GM19468 (cell line): ENCODE results near the gene ARHGEF40.
A peak's percentile ranks its signal among the peaks of the same experiment; 100 is the strongest.

Experiments
- ATAC-seq: cut with Tn5 transposase; IDR thresholded peaks from one replicate; pipeline ENCODE4 v1.9.1; 2021; ENCODE audit warnings: mild to moderate bottlenecking, moderate library complexity, moderate number of reproducible peaks; ENCODE audit not compliant: unreplicated experiment; ENCODE audit errors: extremely low read depth

ARHGEF40 gene

DNA sequence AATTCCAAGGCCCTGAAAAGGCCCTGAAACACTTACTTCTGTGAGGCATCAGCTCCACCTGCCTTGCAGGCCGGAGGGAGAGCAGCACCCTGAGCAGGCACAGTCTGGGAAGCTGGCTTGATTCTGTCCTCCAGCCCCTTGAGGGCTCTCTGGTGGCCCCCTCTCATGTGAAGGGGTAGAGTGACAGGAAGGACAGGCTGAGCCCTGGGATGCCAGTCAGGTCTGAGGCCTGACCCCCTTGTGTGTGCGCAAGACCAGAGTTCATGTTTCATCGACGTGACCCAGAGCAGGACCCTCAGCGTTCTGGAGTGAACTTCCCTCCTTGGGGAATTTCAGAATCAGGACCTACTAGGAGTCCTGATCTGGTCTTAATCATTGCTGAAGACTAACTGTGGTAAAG, 11.2 kb upstream of the ARHGEF40 start:
- ATAC-seq: no peak

DNA sequence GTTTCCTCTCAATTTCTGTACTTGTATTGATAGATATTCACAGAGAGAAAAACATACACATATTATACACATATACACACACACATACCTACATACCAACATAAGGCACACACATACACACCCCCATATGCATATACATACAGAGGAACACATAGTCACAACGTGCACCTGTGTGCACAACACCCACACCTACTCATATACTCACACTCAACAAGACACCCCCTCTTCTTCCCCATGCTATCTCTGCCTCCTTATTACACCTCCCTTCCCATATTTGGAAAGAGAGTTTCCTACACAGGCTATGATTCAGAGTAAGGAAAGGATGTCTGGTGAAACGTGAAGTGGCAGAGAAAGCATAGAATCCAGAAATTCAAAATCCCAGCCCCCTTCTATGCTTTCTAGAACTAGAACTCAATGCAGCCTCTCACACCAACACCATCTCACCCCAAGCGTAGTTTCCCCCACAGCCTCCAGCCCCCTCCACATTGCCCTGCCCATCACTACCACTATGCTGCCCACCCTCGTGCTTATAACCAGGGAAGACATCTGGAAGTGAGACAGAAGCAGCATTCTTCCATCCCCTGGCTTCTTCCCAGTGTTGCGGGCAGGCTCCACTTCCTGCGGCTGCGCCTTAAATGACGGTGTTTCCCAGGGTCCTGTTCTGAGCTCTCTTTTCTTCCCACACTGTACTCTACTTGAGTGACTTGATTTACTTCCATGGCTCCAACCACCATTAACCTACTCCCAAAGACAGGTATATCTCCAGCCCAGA, 10.1 kb upstream of the ARHGEF40 start:
- ATAC-seq: no peak

- no peak for ATAC-seq
Measured at GRCh38 chr14:21060614-21061346, 9.3 kb upstream of the ARHGEF40 start.

DNA sequence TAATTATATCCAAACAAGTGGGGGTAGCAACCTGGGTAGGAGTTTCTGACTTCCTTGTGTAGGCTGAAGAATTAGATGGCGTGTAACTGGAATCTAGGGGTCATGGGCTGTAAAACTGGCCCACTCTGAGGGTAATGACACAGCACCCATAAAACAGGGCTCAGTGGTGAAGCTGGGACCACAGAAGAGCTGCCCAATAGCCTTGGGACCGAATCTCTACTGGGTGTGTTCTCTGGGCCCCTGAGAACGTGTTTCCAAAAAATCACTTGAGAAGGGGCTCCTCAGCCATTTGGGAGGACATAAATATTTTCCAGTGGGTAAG, 8.8 kb upstream of the ARHGEF40 start:
- ATAC-seq: no peak

GRCh38 chr14:21063479-21063878, 6.6 kb upstream of the ARHGEF40 start:
- no peak for ATAC-seq

GRCh38 chr14:21066882-21067502, 3.1 kb upstream of the ARHGEF40 start:
- no peak for ATAC-seq

- no peak for ATAC-seq
Measured at GRCh38 chr14:21068521-21069387, 1.4 kb upstream of the ARHGEF40 start.

- no peak for ATAC-seq
Measured at GRCh38 chr14:21069388-21070082, 569 bp upstream of the ARHGEF40 start.

GRCh38 chr14:21070610-21071224, 613 bp downstream of the ARHGEF40 start:
- ATAC-seq: no peak

DNA sequence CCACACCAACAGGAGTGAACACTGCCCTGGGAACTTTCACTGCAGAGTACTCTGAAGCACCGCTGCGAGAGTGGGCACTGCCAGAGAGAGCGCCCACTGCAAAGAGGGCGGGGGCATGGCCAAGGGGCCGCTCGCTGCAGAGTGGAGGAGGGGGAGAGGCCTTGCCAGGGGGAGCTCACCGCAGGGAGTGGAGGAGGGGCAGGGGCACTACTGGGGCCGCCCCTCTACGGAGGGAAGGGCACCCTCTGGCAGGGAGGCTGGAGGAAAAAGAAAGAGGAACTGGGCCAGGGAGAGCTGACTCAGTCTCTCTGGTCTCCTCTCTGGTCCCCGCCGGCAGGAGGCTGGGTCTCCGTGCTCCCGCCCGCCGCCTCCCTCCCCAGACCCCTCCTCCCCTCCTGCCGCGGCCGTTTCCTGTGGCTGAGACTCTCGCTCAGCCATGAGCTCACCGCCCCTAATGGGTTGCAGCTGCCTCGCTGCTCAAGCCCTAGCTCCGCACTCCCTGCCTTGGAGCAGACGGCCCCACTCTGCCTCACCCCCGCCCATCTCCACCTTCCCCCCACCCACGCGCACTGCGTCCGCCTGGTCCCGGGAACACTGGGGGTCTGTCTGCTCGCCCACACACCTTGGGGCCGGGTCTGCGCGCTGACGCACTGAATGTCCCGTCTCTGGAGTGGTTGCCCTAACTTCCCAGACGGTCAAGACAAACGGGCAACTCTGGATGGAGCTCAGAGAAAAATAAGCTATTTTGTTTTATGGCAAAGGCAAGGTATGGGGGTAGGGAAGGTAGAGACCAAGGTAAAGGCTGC, 1.3 kb downstream of the ARHGEF40 start:
- ATAC-seq: peak; percentile 59

DNA sequence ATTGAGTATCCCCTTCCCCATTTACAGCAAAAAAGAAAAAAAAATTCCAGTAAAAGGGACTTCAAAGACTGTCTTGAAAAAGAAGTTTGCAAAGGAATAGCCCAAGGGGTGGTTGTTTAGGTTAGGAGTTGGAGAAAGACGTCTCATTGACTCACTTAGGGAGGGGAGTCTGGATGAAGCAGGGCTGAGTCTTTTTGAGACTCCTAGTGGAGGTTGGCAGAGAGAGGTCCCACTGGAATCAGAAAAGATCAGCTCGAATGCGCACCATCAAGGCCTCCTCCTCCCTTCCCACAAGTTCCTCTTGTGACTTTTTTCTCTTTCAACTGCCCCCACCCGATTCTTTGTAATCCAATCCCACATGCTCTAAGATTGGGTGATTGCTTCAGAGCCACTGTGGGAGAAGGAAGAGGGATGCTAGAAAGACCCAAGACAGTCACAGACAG, 1.9 kb downstream of the ARHGEF40 start:
- no peak for ATAC-seq

- ATAC-seq: no peak
Measured at GRCh38 chr14:21072781-21073339, 2.8 kb downstream of the ARHGEF40 start.

GRCh38 chr14:21073921-21074320, 3.8 kb downstream of the ARHGEF40 start:
- ATAC-seq: no peak

DNA sequence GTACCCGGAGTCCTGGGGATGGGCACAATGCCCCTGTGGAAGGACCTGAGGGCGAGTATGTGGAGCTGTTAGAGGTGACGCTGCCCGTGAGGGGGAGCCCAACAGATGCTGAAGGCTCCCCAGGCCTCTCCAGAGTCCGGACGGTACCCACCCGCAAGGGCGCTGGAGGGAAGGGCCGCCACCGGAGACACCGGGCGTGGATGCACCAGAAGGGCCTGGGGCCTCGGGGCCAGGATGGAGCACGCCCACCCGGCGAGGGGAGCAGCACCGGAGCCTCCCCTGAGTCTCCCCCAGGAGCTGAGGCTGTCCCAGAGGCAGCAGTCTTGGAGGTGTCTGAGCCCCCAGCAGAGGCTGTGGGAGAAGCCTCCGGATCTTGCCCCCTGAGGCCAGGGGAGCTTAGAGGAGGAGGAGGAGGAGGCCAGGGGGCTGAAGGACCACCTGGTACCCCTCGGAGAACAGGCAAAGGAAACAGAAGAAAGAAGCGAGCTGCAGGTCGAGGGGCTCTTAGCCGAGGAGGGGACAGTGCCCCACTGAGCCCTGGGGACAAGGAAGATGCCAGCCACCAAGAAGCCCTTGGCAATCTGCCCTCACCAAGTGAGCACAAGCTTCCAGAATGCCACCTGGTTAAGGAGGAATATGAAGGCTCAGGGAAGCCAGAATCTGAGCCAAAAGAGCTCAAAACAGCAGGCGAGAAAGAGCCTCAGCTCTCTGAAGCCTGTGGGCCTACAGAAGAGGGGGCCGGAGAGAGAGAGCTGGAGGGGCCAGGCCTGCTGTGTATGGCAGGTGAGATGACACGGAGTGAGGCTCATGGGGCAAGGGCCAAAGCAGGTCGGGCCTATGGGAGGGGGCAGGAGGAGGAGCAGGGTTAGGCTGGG, 4.5 kb downstream of the ARHGEF40 start:
- ATAC-seq: no peak

- ATAC-seq: no peak
Measured at GRCh38 chr14:21075719-21076437, 5.8 kb downstream of the ARHGEF40 start.

DNA sequence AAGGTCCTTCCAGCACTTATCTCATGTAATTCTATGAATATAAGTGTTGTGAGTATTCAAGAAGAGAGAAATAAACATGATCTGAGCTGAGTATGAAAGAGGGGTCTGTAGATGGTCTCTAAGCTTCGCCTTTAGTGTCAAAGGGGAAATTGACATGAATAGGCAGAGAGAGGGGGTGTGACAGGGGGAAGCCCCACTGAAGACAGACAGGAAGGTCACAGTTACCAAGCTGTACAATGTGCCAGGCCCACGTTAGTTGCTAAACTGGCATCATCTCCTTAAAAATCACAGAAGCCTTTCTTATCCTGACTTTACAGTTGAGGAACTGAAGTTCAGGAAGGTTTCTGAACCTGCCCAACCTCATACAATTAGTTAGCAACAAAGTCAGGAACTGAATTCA, 7.6 kb downstream of the ARHGEF40 start:
- no peak for ATAC-seq

DNA sequence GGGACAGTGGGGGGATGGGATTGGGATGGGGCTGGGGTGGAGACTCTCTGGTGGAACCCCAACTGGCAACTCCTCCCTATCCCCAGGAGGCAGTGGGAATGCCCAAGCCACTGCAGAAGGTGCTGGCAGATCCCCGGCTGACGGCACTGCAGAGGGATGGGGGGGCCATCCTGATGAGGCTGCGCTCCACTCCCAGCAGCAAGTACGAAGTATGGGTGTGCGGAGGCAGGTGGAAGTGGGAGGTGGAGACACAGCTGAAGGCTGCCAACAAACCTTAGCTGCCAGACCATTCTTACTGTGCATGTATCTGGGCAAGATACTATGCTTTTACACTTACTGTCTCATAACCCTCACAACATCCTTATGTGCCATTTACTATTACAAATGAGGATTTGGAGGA, 8.2 kb downstream of the ARHGEF40 start:
- no peak for ATAC-seq
